Measurements from ENCODE around the gene ACTA2.
A peak's percentile ranks its signal among the peaks of the same experiment; 100 is the strongest.

ACTA2 gene

DNA sequence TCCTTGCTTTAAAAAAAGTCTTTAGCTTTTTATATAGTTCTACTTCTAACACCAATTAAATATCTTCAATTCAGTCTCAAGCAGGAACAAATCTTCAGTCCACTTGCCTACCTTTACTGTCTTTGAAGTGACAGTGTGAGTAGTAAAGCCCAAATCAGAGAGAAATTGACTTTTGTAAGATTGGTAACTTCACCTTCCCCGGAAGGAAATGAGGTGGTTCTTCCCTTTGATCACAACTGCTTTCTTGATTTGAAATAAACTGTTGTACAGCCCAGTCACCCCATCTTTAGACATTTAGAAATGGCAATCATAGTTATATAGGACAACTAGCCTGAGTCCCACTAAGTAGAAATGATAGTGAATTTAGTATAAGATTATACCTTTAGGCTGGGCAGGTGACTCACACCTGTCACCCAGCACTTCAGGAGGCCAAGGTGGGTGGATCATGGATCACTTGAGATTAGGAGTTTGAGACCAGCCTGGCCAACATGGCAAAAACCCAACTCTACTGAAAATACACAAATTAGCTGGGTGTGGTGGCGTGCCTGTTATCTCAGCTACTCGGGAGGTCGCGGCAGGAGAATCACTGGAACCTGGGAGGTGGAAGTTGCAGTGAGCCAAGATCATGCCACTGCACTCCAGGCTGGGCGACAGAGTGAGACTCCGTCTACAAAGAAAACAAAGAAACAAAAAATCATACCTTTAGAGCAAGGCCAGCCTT is 42.7 kb upstream of the ACTA2 start:
- no peak for DNase-seq (ENCODE audit: extremely low spot score)
- ChIA-PET POLR2A (interaction anchor here (0.7 kb wide), 1 partner anchor 25 kb away, joined by 3 read pairs; no protein-coding TSS in a partner anchor), CTCF (no interaction called here)
- TF ChIP-seq HDGF (IDR thresholded peaks at IDR 0.05; ENCODE audit: borderline replicate concordance) = no peak
- TF ChIP-seq TARDBP (IDR thresholded peaks at IDR 0.05) = no peak
- TF ChIP-seq, protein P1, sequence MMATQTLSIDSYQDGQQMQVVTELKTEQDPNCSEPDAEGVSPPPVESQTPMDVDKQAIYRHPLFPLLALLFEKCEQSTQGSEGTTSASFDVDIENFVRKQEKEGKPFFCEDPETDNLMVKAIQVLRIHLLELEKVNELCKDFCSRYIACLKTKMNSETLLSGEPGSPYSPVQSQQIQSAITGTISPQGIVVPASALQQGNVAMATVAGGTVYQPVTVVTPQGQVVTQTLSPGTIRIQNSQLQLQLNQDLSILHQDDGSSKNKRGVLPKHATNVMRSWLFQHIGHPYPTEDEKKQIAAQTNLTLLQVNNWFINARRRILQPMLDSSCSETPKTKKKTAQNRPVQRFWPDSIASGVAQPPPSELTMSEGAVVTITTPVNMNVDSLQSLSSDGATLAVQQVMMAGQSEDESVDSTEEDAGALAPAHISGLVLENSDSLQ (IDR thresholded peaks at IDR 0.05) = no peak
- no peak for TF ChIP-seq FOXA1 (IDR thresholded peaks at IDR 0.05)
- TF ChIP-seq FOXM1 (IDR thresholded peaks at IDR 0.05; ENCODE audit: borderline replicate concordance) = no peak
- no peak for TF ChIP-seq FOXK2 (IDR thresholded peaks at IDR 0.05)
- TF ChIP-seq SP1 (IDR thresholded peaks at IDR 0.05) = no peak
- no peak for TF ChIP-seq CTBP1 (IDR thresholded peaks at IDR 0.05; ENCODE audit: borderline replicate concordance)
- no peak for TF ChIP-seq ELF4 (IDR thresholded peaks at IDR 0.05)
- TF ChIP-seq SUZ12 (IDR thresholded peaks at IDR 0.05) = no peak

DNA sequence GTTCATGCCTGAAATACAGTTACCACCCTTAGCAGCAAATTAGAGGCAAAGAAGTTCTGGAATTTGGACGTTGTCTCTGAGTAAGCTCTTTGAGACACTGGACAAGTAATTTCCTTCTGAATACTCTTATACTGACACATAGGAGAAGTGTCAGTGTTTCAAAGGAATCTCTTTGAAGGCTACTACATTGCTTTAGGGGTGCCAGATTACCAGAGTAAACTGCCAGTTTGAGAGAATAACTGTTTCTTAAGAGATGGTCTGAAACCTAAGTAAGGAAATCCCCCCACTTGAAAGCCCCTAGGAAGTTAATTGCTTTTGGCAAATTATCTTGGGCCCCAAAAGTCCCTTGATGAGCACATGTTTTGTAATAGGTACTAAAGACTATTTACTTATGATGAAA is 41.4 kb upstream of the ACTA2 start:
- CTCF ChIA-PET = interaction anchor here (0.6 kb wide), 1 partner anchor 58 kb away, joined by 3 read pairs; no protein-coding TSS in a partner anchor
- TF ChIP-seq ARNT (IDR thresholded peaks at IDR 0.05) (no peak), FOXM1 (IDR thresholded peaks at IDR 0.05; ENCODE audit: borderline replicate concordance) (no peak), FOXK2 (IDR thresholded peaks at IDR 0.05) (no peak), LEF1 (IDR thresholded peaks at IDR 0.05; ENCODE audit: borderline replicate concordance) (no peak), SUZ12 (IDR thresholded peaks at IDR 0.05) (no peak), L3MBTL2 (conservative IDR thresholded peaks at IDR 0.05) (no peak), NFRKB (IDR thresholded peaks at IDR 0.05) (no peak), TARDBP (IDR thresholded peaks at IDR 0.05) (no peak), SP1 (IDR thresholded peaks at IDR 0.05) (no peak), ZNF384 (IDR thresholded peaks at IDR 0.05) (no peak), FOXA1 (IDR thresholded peaks at IDR 0.05) (no peak), ELF4 (IDR thresholded peaks at IDR 0.05) (no peak), BHLHE40 (IDR thresholded peaks at IDR 0.05; ENCODE audit: borderline replicate concordance) (no peak), CTBP1 (IDR thresholded peaks at IDR 0.05; ENCODE audit: borderline replicate concordance) (no peak), HDGF (IDR thresholded peaks at IDR 0.05; ENCODE audit: borderline replicate concordance) (no peak)
- TF ChIP-seq, protein P1 (IDR thresholded peaks at IDR 0.05) = no peak
- POLR2A ChIA-PET = no interaction called here
- no peak for DNase-seq (ENCODE audit: extremely low spot score)

DNA sequence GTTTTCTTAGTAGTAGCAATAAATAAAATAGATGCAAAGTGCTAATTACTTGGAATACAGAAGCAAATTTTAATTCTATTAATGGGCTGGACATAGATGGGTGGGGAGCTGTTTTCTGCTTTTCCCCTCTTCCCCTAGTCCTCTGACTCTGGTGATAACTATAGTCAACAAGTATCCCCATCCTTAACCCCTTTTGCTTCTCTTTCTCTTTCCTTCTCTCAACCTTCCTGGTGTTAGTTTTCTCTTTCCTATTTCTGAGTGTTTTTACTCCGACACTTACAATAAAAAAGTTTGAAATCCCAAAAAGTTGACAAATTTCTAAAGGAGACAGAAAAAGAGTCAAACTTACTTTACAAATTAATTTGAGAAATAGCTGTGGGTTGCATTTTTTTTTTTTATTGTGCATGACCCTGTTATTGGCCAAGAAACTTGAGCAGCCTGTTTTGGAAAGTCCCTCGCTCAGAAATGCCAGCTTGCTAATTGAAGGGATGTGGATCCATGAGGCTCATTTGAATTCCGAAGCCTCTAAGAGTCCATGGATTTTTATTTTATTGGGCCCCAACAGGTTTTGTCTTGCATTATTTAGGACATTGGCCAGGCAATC is 40.5 kb upstream of the ACTA2 start:
- POLR2A ChIA-PET = interaction anchor here (0.8 kb wide), 1 partner anchor 112 kb away, joined by 3 read pairs; no protein-coding TSS in a partner anchor
- CTCF ChIA-PET = interaction anchor here (0.7 to 4.0 kb wide), 2 partner anchors 59 to 218 kb away, joined by 3 to 24 read pairs; no protein-coding TSS in a partner anchor
- no peak for DNase-seq (ENCODE audit: extremely low spot score)
- TF ChIP-seq ZNF384 (IDR thresholded peaks at IDR 0.05) (peak; percentile 41; the same call in 1 of the 2 replicates), L3MBTL2 (conservative IDR thresholded peaks at IDR 0.05) (no peak)

DNA sequence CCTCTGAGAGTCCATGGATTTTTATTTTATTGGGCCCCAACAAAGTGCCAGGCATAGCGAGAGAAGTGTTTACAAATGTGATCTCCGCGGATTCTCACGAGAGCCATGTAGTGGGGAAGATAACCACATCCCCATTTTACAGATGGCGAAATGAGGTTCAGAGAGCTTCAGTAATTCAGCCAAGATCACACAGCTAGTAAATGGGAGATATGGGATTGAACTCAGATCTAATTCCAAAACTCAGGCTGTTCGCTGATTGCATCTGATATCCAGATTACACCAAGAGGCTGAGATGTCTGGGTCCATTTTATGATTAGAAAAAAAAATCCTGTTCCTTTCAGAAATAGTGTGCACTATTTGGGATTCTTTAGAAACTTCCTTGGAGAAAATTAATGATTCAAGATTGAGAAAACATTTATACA is 39.3 kb upstream of the ACTA2 start:
- ChIA-PET POLR2A (interaction anchor here (1.6 kb wide), 1 partner anchor 29 kb away, joined by 4 read pairs; no protein-coding TSS in a partner anchor), CTCF (interaction anchor here (4.0 kb wide), 1 partner anchor 58 kb away, joined by 24 read pairs; no protein-coding TSS in a partner anchor)
- no peak for DNase-seq (ENCODE audit: extremely low spot score)
- no peak for TF ChIP-seq FOXA1 (IDR thresholded peaks at IDR 0.05)
- TF ChIP-seq FOXM1 (IDR thresholded peaks at IDR 0.05; ENCODE audit: borderline replicate concordance) = peak; percentile 76

DNA sequence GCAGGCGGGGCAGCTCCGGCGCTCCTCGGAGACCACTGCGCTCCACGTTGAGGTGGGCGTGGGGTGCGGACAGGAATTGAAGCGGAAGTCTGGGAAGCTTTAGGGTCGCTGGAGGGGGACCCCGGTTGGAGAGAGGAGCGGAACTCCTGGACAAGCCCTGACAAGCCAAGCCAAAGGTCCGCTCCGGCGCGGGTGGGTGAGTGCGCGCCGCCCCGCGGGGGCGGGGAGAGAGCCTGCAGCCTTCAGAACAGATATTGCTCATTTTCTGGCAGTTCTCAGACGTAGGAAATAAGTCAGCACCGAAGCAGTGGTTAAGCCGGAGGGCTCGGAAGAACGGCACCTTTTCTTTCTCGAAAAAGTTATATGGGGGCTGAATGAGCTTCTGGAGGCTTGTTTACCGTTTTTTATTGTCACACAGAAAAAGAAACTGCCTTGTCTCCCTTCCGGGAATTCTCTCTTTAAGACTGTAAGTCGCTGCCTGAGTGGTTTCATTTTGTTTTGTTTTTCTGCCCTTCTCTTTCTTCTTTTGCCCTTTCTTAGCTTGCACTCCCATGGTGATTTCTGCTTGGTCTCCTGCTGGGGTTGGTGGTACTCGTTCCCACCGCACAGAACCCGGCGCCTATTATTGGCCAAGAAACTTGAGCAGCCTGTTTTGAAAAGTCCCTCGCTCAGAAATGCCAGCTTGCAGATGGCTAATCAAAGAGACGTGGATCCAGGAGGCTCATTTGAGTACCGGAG is 38.8 kb upstream of the ACTA2 start:
- TF ChIP-seq SUZ12 (IDR thresholded peaks at IDR 0.05) (no peak), L3MBTL2 (conservative IDR thresholded peaks at IDR 0.05) (peak; percentile 56)
- ChIA-PET CTCF (interaction anchor here (4.0 kb wide), 1 partner anchor 58 kb away, joined by 24 read pairs; no protein-coding TSS in a partner anchor), POLR2A (interaction anchor here (1.2 to 1.6 kb wide), 2 partner anchors 30 to 57 kb away, joined by 4 read pairs; no protein-coding TSS in a partner anchor)
- DNase-seq (ENCODE audit: extremely low spot score) = peak; percentile 45

DNA sequence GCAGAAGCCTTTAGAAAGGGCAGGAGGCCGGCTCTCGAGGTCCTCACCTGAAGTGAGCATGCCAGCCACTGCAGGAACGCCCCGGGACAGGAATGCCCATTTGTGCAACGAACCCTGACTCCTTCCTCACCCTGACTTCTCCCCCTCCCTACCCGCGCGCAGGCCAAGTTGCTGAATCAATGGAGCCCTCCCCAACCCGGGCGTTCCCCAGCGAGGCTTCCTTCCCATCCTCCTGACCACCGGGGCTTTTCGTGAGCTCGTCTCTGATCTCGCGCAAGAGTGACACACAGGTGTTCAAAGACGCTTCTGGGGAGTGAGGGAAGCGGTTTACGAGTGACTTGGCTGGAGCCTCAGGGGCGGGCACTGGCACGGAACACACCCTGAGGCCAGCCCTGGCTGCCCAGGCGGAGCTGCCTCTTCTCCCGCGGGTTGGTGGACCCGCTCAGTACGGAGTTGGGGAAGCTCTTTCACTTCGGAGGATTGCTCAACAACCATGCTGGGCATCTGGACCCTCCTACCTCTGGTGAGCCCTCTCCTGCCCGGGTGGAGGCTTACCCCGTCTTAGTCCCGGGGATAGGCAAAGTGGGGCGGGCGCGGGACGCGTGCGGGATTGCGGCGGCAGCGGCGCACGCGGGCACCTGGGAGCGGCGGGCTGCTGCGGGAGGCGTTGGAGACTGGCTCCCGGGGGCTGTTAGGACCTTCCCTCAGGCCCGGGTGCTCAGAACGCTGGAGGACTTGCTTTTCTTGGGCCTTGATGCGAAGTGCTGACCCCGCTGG is 38.0 kb upstream of the ACTA2 start, which contains the start of gene FAS:
Gene FAS (plus strand): TSS at position 415 of the 777 bp plus-strand sequence. CDS start 79 bp downstream, at position 494.
- POLR2A ChIA-PET = interaction anchor here (0.6 to 1.6 kb wide), 7 partner anchors 8 to 217 kb away, joined by 3 to 4 read pairs (median 3); no protein-coding TSS in a partner anchor
- CTCF ChIA-PET = interaction anchor here (0.6 to 4.0 kb wide), 3 partner anchors 16 to 155 kb away, joined by 3 to 24 read pairs (median 6); no protein-coding TSS in a partner anchor
- no peak for TF ChIP-seq NFRKB (IDR thresholded peaks at IDR 0.05)
- no peak for TF ChIP-seq FOXA1 (IDR thresholded peaks at IDR 0.05)
- peak; percentile 68 for TF ChIP-seq L3MBTL2 (conservative IDR thresholded peaks at IDR 0.05)
- TF ChIP-seq ELF4 (IDR thresholded peaks at IDR 0.05) = no peak
- peak; percentile 32 for DNase-seq (ENCODE audit: extremely low spot score)

Measured in HEK293T (cell line).